Stimulated activated CD8-positive, alpha-beta memory T cell treated with anti-CD3 and anti-CD28 coated beads, Interleukin-2, amount 100 ng/mL, for 48 hours (primary cell): Measurements from ENCODE around the gene INPP5A.
"Not testable (repeated sequence)": the region's sequence is repeated elsewhere in the genome, so short reads cannot be mapped to it uniquely, and the experiment has no call there.

Experiments used
- DNase-seq, 2 donors: peaks; one replicate each; pipeline ENCODE4 v3.0.0-alpha.2; 2020; ENCODE audit warnings: low read depth in 2 of 2

The INPP5A gene

GRCh38 chr10:132813560-132814468 is 276.2 kb downstream of the INPP5A start:
- DNase-seq, result no peak

GRCh38 chr10:132814469-132814856 is 276.9 kb downstream of the INPP5A start:
- no peak for DNase-seq

- DNase-seq, result no peak
Observed at GRCh38 chr10:132815168-132815857, 277.7 kb downstream of the INPP5A start.

- no peak for DNase-seq
Observed at GRCh38 chr10:132816718-132817117, 279.1 kb downstream of the INPP5A start.

- DNase-seq, result no peak
Observed at GRCh38 chr10:132817701-132818211, 280.2 kb downstream of the INPP5A start.

- DNase-seq, result no peak
Observed at GRCh38 chr10:132820056-132820455, 282.5 kb downstream of the INPP5A start.

- not testable (repeated sequence) for DNase-seq
Observed at GRCh38 chr10:132825783-132826523, 288.4 kb downstream of the INPP5A start.

GRCh38 chr10:132826524-132827422 is 289.2 kb downstream of the INPP5A start:
- DNase-seq, result no peak

- DNase-seq, result no peak
Observed at GRCh38 chr10:132827423-132827789, 289.8 kb downstream of the INPP5A start.

- no peak for DNase-seq
Observed at GRCh38 chr10:132827861-132828539, 290.4 kb downstream of the INPP5A start.

- no peak for DNase-seq
Observed at GRCh38 chr10:132828681-132829080, 291.1 kb downstream of the INPP5A start.

- no peak for DNase-seq
Observed at GRCh38 chr10:132829403-132829802, 291.8 kb downstream of the INPP5A start.

GRCh38 chr10:132832186-132832969 is 294.8 kb downstream of the INPP5A start:
- DNase-seq, result no peak
